Measurements from ENCODE around the gene AXIN2. TPM values are rescaled to one million over a fixed set of nuclear protein-coding genes. Genes with fewer than 3 reads are reported as not detected.

Gene AXIN2
- total and polyA plus RNA-seq, 2 experiments from 2014 or later, result 0.94 to 2.4 TPM

DNA sequence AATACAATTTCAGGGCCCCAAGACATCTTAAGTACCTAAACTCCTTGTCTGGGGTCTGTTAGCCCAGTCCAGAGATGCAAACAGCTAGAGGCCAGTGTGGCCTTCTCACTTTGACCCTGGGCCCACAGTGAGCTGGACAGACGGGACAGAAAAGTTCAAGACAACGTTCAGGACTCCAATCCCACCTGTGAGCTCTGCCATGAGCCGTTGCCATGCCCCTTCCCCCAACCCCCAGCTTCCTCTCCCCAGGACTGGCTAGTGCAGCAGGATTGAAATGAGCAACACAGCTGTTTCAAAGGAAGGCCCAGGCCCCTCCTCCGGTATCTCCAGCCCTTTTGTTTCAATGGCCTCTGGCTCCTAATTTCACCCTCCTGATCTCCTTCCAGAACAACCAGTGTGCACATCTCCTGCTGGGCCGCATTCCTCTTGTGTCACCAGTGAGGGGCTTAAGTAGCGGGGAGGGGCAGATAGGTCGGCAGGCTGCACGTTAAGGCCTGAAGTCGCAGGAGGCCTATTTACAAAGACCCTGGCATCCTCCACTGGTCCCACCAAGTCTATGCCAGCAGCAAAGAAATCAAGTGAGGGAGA, 11.3 kb downstream of the AXIN2 start:
- Histone ChIP-seq H3K4me2 (ENCODE audit: unreplicated experiment) (no peak overlapping the region), H3K4me1 (ENCODE audit: insufficient read depth) (peaks cover 14% of the 10 kb centered on the region), H4K20me1 (ENCODE audit: insufficient read depth) (no peaks in the 10 kb centered on the region), H3K79me2 (ENCODE audit: insufficient read depth) (0 out of 2 replicates have a peak, but pooled peaks cover 4% of the 10 kb centered on the region), H3K27ac (no peak overlapping the region), H3K27me3 (replicated peaks; ENCODE audit: insufficient read depth) (no peaks in the 10 kb centered on the region), H3K4me3 (no peak overlapping the region), H2AFZ (no peak overlapping the region), H3K9me2 (ENCODE audit: insufficient read depth) (no peaks in the 10 kb centered on the region), H3K9ac (no peak overlapping the region), H3K9me3 (ENCODE audit: low read depth) (no peaks in the 10 kb centered on the region), H3F3A (ENCODE audit: insufficient read depth) (peaks cover 13% of the 10 kb centered on the region), H3K36me3 (ENCODE audit: low read depth) (no peaks in the 10 kb centered on the region)
- 54 to 60% methylated on average over 9 of the region's 9 CpGs for WGBS, 2 experiments (ENCODE audit: low coverage in 1 of 2, low lambda C conversion rate in 2 of 2, missing lambda C conversion rate in 2 of 2)
- no peak for TF ChIP-seq EZH2 (IDR thresholded peaks at IDR 0.05; ENCODE audit: insufficient read depth, poor library complexity, severe bottlenecking)
- TF ChIP-seq EZH2phosphoT487 (IDR thresholded peaks at IDR 0.05; ENCODE audit: insufficient read depth, low read depth), result no peak
- DNase-seq, result no peak
- in situ Hi-C loops (cut with MboI), result loop anchor here (5.0 to 25.0 kb wide), 2 partner anchors 253 to 612 kb away; no protein-coding TSS in a partner anchor

DNA sequence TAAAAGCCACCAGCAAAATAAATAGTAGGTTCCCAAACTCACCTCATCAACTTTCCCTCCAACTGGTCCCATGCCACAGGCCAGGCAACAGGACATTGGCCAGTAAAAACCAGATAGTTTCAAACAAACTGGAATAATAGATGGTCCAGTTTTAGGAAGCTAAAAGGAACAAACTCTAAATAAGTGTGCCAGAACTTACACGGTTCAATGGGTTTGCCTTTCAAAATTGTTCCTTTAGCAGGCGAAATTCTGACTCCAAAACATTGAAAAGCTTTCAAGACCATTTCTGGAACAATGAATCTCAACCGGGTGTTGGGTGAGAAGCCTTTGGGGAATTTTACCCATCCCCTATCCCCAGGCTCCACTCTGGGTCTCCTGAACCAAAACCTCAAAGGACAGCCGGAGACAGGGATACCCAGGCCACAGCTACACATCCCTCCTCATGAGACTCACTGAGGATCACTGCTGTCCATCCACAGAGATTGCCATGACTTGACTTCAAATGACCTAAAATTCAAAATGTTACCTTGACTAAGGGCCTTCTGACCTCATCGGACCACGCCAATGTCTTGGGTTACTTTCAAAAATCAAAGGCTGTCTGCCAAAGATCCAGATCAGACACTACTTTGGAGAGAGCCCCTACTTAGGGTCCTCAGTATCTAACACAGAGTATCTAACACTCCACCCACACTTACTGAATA, 13.0 kb downstream of the AXIN2 start:
- Histone ChIP-seq H3K9me3 (ENCODE audit: low read depth) (no peaks in the 10 kb centered on the region), H3K4me3 (no peak overlapping the region), H4K20me1 (ENCODE audit: insufficient read depth) (no peaks in the 10 kb centered on the region), H3K4me2 (ENCODE audit: unreplicated experiment) (no peak overlapping the region), H3F3A (ENCODE audit: insufficient read depth) (peaks cover 13% of the 10 kb centered on the region), H2AFZ (no peak overlapping the region), H3K79me2 (ENCODE audit: insufficient read depth) (0 out of 2 replicates have a peak, but pooled peaks cover 4% of the 10 kb centered on the region), H3K9me2 (ENCODE audit: insufficient read depth) (no peaks in the 10 kb centered on the region), H3K36me3 (ENCODE audit: low read depth) (no peaks in the 10 kb centered on the region), H3K9ac (no peak overlapping the region), H3K27ac (no peak overlapping the region), H3K4me1 (ENCODE audit: insufficient read depth) (peaks cover 14% of the 10 kb centered on the region), H3K27me3 (replicated peaks; ENCODE audit: insufficient read depth) (no peaks in the 10 kb centered on the region)
- DNase-seq, result no peak
- 66 to 67% methylated on average over 6 of the region's 6 CpGs for WGBS, 2 experiments (ENCODE audit: low coverage in 1 of 2, low lambda C conversion rate in 2 of 2, missing lambda C conversion rate in 2 of 2)
- TF ChIP-seq EZH2 (IDR thresholded peaks at IDR 0.05; ENCODE audit: insufficient read depth, poor library complexity, severe bottlenecking), result no peak
- no peak for TF ChIP-seq EZH2phosphoT487 (IDR thresholded peaks at IDR 0.05; ENCODE audit: insufficient read depth, low read depth)
- in situ Hi-C loops (cut with MboI), result no loop called here

DNA sequence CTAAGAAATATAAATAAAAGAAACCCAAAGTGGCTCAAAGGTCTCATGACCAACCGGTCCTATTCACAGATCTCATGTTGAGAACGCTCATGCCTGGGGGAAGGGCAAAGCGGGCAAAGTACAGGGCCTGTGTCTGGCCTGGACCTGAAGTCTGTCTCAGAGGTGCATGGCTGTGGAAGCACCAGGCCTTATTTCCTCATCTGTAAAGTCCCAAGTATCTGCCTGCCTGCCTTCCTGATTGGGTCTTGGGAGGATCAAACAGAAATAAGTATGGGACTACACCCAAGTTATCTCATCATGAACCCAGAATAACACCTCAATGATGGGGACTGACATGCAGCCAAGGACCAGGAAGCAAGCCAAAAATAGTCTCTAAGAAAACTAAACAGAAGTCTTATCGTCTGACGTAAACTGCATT, 14.2 kb downstream of the AXIN2 start:
- Histone ChIP-seq H3K27ac (no peak overlapping the region), H3K4me1 (ENCODE audit: insufficient read depth) (peaks cover 12% of the 10 kb centered on the region), H3K79me2 (ENCODE audit: insufficient read depth) (0 out of 2 replicates have a peak, but pooled peaks cover 4% of the 10 kb centered on the region), H3K9me3 (ENCODE audit: low read depth) (no peaks in the 10 kb centered on the region), H3K4me2 (ENCODE audit: unreplicated experiment) (no peak overlapping the region), H3K9me2 (ENCODE audit: insufficient read depth) (no peaks in the 10 kb centered on the region), H3K4me3 (no peak overlapping the region), H3K27me3 (replicated peaks; ENCODE audit: insufficient read depth) (no peaks in the 10 kb centered on the region), H3F3A (ENCODE audit: insufficient read depth) (peaks cover 4% of the 10 kb centered on the region), H3K36me3 (ENCODE audit: low read depth) (no peaks in the 10 kb centered on the region), H4K20me1 (ENCODE audit: insufficient read depth) (no peaks in the 10 kb centered on the region), H3K9ac (no peak overlapping the region), H2AFZ (no peak overlapping the region)
- DNase-seq, result no peak
- in situ Hi-C loops (cut with MboI), result no loop called here
- no peak for TF ChIP-seq EZH2 (IDR thresholded peaks at IDR 0.05; ENCODE audit: insufficient read depth, poor library complexity, severe bottlenecking)
- no peak for TF ChIP-seq EZH2phosphoT487 (IDR thresholded peaks at IDR 0.05; ENCODE audit: insufficient read depth, low read depth)
- 50 to 66% methylated on average over 5 of the region's 5 CpGs for WGBS, 2 experiments (ENCODE audit: low coverage in 1 of 2, low lambda C conversion rate in 2 of 2, missing lambda C conversion rate in 2 of 2)

DNA sequence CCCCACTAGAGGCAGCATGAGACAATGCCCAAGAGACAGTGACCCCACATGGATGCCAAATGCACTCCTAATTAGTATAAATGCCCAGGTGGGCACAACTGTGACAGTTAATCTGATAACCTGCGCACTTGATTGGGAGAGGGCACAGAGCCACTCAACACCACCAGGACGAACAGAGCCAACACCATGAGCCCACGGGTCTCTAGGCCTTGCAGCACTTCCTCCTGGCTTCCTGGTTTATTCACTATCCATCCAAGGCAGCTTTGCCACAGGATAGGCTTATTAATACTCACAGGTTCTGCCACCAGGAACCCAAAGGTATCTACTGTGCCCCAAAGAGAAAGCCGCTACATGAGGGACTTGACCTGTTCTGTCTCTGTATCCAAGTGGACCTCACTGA, 14.9 kb downstream of the AXIN2 start:
- Histone ChIP-seq H3K9me3 (ENCODE audit: low read depth) (no peaks in the 10 kb centered on the region), H3K79me2 (ENCODE audit: insufficient read depth) (0 out of 2 replicates have a peak, but pooled peaks cover 4% of the 10 kb centered on the region), H4K20me1 (ENCODE audit: insufficient read depth) (no peaks in the 10 kb centered on the region), H3K4me2 (ENCODE audit: unreplicated experiment) (no peak overlapping the region), H3K27ac (no peak overlapping the region), H3K9me2 (ENCODE audit: insufficient read depth) (no peaks in the 10 kb centered on the region), H2AFZ (no peak overlapping the region), H3K27me3 (replicated peaks; ENCODE audit: insufficient read depth) (no peaks in the 10 kb centered on the region), H3F3A (ENCODE audit: insufficient read depth) (no peaks in the 10 kb centered on the region), H3K36me3 (ENCODE audit: low read depth) (no peaks in the 10 kb centered on the region), H3K9ac (no peak overlapping the region), H3K4me3 (no peak overlapping the region), H3K4me1 (ENCODE audit: insufficient read depth) (peaks cover 7% of the 10 kb centered on the region)
- in situ Hi-C loops (cut with MboI), result no loop called here
- 73 to 75% methylated on average over 4 of the region's 4 CpGs for WGBS, 2 experiments (ENCODE audit: low coverage in 1 of 2, low lambda C conversion rate in 2 of 2, missing lambda C conversion rate in 2 of 2)
- no peak for DNase-seq
- TF ChIP-seq EZH2phosphoT487 (IDR thresholded peaks at IDR 0.05; ENCODE audit: insufficient read depth, low read depth) (no peak), EZH2 (IDR thresholded peaks at IDR 0.05; ENCODE audit: insufficient read depth, poor library complexity, severe bottlenecking) (no peak)
